Nucleus accumbens (tissue), 56 donors: ENCODE data around the gene TRAPPC2L.
A peak's percentile ranks its signal among the peaks of the same experiment; 100 is the strongest.

Source experiments
- DNase-seq, 56 donors: peaks; one replicate each; lab custom pipeline; 2025; lab: John Stamatoyannopoulos, UW

The TRAPPC2L gene

GRCh38 chr16:88837806-88838205 lies 19.1 kb upstream of the TRAPPC2L start:
- DNase-seq: no peak

GRCh38 chr16:88838566-88838965 lies 18.4 kb upstream of the TRAPPC2L start:
- DNase-seq: no peak

GRCh38 chr16:88839026-88839529 lies 17.8 kb upstream of the TRAPPC2L start:
- DNase-seq: no peak

- DNase-seq: peak in 1 of 56 donors; percentile 9
Observed at GRCh38 chr16:88839745-88840599, 17.0 kb upstream of the TRAPPC2L start.

GRCh38 chr16:88840600-88841215 lies 16.2 kb upstream of the TRAPPC2L start:
- DNase-seq: peak in 7 of 56 donors; percentile 11 to 53 (median 15)

- DNase-seq: peak in 1 of 56 donors; percentile 52
Observed at GRCh38 chr16:88841521-88842307, 15.2 kb upstream of the TRAPPC2L start.

- no peak for DNase-seq
Observed at GRCh38 chr16:88842308-88842756, 14.6 kb upstream of the TRAPPC2L start.

GRCh38 chr16:88842806-88843205 lies 14.1 kb upstream of the TRAPPC2L start:
- no peak for DNase-seq

GRCh38 chr16:88843256-88843655 lies 13.7 kb upstream of the TRAPPC2L start:
- DNase-seq: no peak

- no peak for DNase-seq
Observed at GRCh38 chr16:88844419-88845036, 12.4 kb upstream of the TRAPPC2L start.

- DNase-seq: no peak
Observed at GRCh38 chr16:88846088-88846487, 10.8 kb upstream of the TRAPPC2L start.

- DNase-seq: no peak
Observed at GRCh38 chr16:88847654-88848053, 9.3 kb upstream of the TRAPPC2L start.

GRCh38 chr16:88848557-88848956 lies 8.4 kb upstream of the TRAPPC2L start:
- DNase-seq: no peak

- no peak for DNase-seq
Observed at GRCh38 chr16:88850531-88851199, 6.3 kb upstream of the TRAPPC2L start.

GRCh38 chr16:88851616-88852015 lies 5.3 kb upstream of the TRAPPC2L start:
- DNase-seq: no peak

- peak in 1 of 56 donors; percentile 24 for DNase-seq
Observed at GRCh38 chr16:88853325-88853941, 3.5 kb upstream of the TRAPPC2L start.

- peak in 1 of 56 donors; percentile 14 for DNase-seq
Observed at GRCh38 chr16:88854306-88855111, 2.4 kb upstream of the TRAPPC2L start.

- DNase-seq: no peak
Observed at GRCh38 chr16:88855176-88855575, 1.8 kb upstream of the TRAPPC2L start.

- no peak for DNase-seq
Observed at GRCh38 chr16:88855736-88856121, 1.2 kb upstream of the TRAPPC2L start.
